IMR-90 (cell line): ENCODE data around the gene APOL5. TPM values are rescaled to one million over a fixed set of nuclear protein-coding genes. Genes with fewer than 3 reads are reported as not detected.

ENCODE experiments used
- ATAC-seq: fragments of 200-7000 bp; cut with Tn5 transposase; 2 replicates; pipeline ENCODE4 v1.9.1; 2020; ENCODE audit warnings: low read depth, mild to moderate bottlenecking, moderate library complexity
- BruUV-seq: library from RNA; stranded (reverse); fragments of 400-500 nt; replicated peaks from 2 replicates; lab custom pipeline; 2021; lab: Mats Ljungman, UMichigan
- CTCF ChIA-PET: fragments of 300-600 bp; formaldehyde crosslinking; extraction: SDS; loops from one replicate; lab custom pipeline; 2021; ENCODE audit warnings: antibody characterized with exemption; lab: Yijun Ruan, JAX
- POLR2A ChIA-PET: fragments of 300-600 bp; sonication (Branson Sonifier 250); formaldehyde crosslinking; loops from one replicate; lab custom pipeline; 2022; ENCODE audit warnings: antibody characterized with exemption; ENCODE audit not compliant: unreplicated experiment; lab: Charles Lee
- DNase-seq: peaks from one replicate; pipeline ENCODE4 v3.0.0; 2013
- H2AFZ ChIP-seq: replicated peaks from 2 replicates; pipeline ENCODE3; 2013; ENCODE audit warnings: low read length, mild to moderate bottlenecking; ENCODE audit not compliant: poor library complexity
- H2AK5ac ChIP-seq: 2 replicates; pipeline ENCODE4 v1.6.1; 2013; ENCODE audit warnings: low read depth, low read length, inconsistent platforms
- H2AK9ac ChIP-seq: replicated peaks from 2 replicates; pipeline ENCODE3; 2013; ENCODE audit warnings: mild to moderate bottlenecking, low read depth, low read length, moderate library complexity; ENCODE audit not compliant: poor library complexity
- H2BK120ac ChIP-seq: 2 replicates; pipeline ENCODE4 v1.6.1; 2013; ENCODE audit warnings: low read depth, low read length, inconsistent platforms
- H2BK15ac ChIP-seq: 3 replicates; pipeline ENCODE4 v1.6.1; 2013; ENCODE audit warnings: low read depth, low read length, inconsistent platforms
- H2BK20ac ChIP-seq: 2 replicates; pipeline ENCODE4 v1.6.1; 2013; ENCODE audit warnings: low read depth, mild to moderate bottlenecking, inconsistent platforms, low read length, moderate library complexity
- H2BK5ac ChIP-seq: 2 replicates; pipeline ENCODE4 v1.6.1; 2013; ENCODE audit warnings: mild to moderate bottlenecking, low read depth, low read length, inconsistent platforms; ENCODE audit not compliant: poor library complexity, severe bottlenecking
- H3K14ac ChIP-seq: replicated peaks from 2 replicates; pipeline ENCODE4 v1.6.1; 2013; ENCODE audit warnings: low read depth, low read length, inconsistent platforms
- H3K18ac ChIP-seq: 2 replicates; pipeline ENCODE4 v1.6.1; 2013; ENCODE audit warnings: low read depth, low read length, control low read depth
- H3K23ac ChIP-seq: 2 replicates; pipeline ENCODE4 v1.6.1; 2013; ENCODE audit warnings: low read depth, low read length, inconsistent platforms
- H3K27ac ChIP-seq: 2 replicates; pipeline ENCODE4 v1.5.1; 2013; ENCODE audit warnings: mild to moderate bottlenecking, control low read depth, low read length; ENCODE audit not compliant: insufficient read depth
- H3K27me3 ChIP-seq: 2 replicates; pipeline ENCODE4 v1.6.1; 2013; ENCODE audit warnings: low read length; ENCODE audit not compliant: control insufficient read depth, insufficient read depth
- H3K36me3 ChIP-seq: 2 replicates; pipeline ENCODE4 v1.6.1; 2013; ENCODE audit warnings: low read length, mixed read lengths; ENCODE audit not compliant: control insufficient read depth, insufficient read depth
- H3K4ac ChIP-seq: 2 replicates; pipeline ENCODE4 v1.6.1; 2013; ENCODE audit warnings: low read depth, low read length, inconsistent platforms
- H3K4me1 ChIP-seq: 2 replicates; pipeline ENCODE4 v1.6.1; 2013; ENCODE audit warnings: low read length, mixed read lengths; ENCODE audit not compliant: control insufficient read depth, insufficient read depth
- H3K4me2 ChIP-seq: 2 replicates; pipeline ENCODE4 v1.6.1; 2013; ENCODE audit warnings: low read depth, mild to moderate bottlenecking, control low read depth, low read length, moderate library complexity
- H3K4me3 ChIP-seq: 2 replicates; pipeline ENCODE4 v1.5.1; 2013; ENCODE audit warnings: low read depth, mild to moderate bottlenecking, control low read depth, low read length, moderate library complexity; ENCODE audit not compliant: insufficient read depth
- H3K56ac ChIP-seq: 2 replicates; pipeline ENCODE4 v1.6.1; 2013; ENCODE audit warnings: low read length, inconsistent platforms; ENCODE audit not compliant: insufficient read depth; ENCODE audit errors: extremely low read depth
- H3K79me1 ChIP-seq, 2 experiments: 2 replicates each; pipeline ENCODE4 v1.6.1; 2013; ENCODE audit warnings: low read length in 2 of 2, inconsistent platforms in 1 of 2, low read depth in 1 of 2
- H3K9ac ChIP-seq: 2 replicates; pipeline ENCODE4 v1.6.1; 2013; ENCODE audit warnings: low read depth, low read length, control low read depth
- H3K9me1 ChIP-seq: 2 replicates; pipeline ENCODE4 v1.6.1; 2013; ENCODE audit warnings: low read length, inconsistent platforms; ENCODE audit not compliant: insufficient read depth
- H3K9me3 ChIP-seq: 2 replicates; pipeline ENCODE4 v1.6.1; 2013; ENCODE audit warnings: low read length; ENCODE audit not compliant: control insufficient read depth, insufficient read depth
- H4K20me1 ChIP-seq: 2 replicates; pipeline ENCODE4 v1.6.1; 2013; ENCODE audit warnings: low read length, inconsistent platforms; ENCODE audit not compliant: insufficient read depth
- H4K5ac ChIP-seq: 2 replicates; pipeline ENCODE4 v1.6.1; 2013; ENCODE audit warnings: mild to moderate bottlenecking, low read depth, low read length, control low read depth
- H4K8ac ChIP-seq, 2 experiments: 2 replicates each; pipeline ENCODE4 v1.6.1; 2013; ENCODE audit warnings: low read depth in 2 of 2, low read length in 2 of 2, control low read depth in 1 of 2, inconsistent platforms in 1 of 2
- H4K91ac ChIP-seq: 2 replicates; pipeline ENCODE4 v1.6.1; 2013; ENCODE audit warnings: low read depth, low read length, inconsistent platforms; ENCODE audit not compliant: insufficient read depth
- BHLHE40 ChIP-seq: fragments of 150-350 bp; IDR thresholded peaks from 2 replicates; pipeline ENCODE4 v1.6.1; 2016; ENCODE audit warnings: mild to moderate bottlenecking, low read depth, low read length
- CEBPB ChIP-seq: IDR thresholded peaks from 2 replicates; pipeline ENCODE4 v1.6.1; 2012; ENCODE audit warnings: low read depth, low read length, improper control_type of control experiment
- CHD1 ChIP-seq: IDR thresholded peaks from 2 replicates; pipeline ENCODE4 v1.6.1; 2012; ENCODE audit warnings: low read depth, low read length, improper control_type of control experiment
- MAZ ChIP-seq: IDR thresholded peaks from 2 replicates; pipeline ENCODE4 v1.6.1; 2012; ENCODE audit warnings: low read depth, mild to moderate bottlenecking, low read length, improper control_type of control experiment, moderate library complexity, borderline replicate concordance
- MXI1 ChIP-seq: IDR thresholded peaks from 2 replicates; pipeline ENCODE4 v1.6.1; 2012; ENCODE audit warnings: low read depth, mild to moderate bottlenecking, low read length, moderate library complexity, borderline replicate concordance
- RAD21 ChIP-seq: IDR thresholded peaks from 2 replicates; pipeline ENCODE4 v1.6.1; 2012; ENCODE audit warnings: low read length, improper control_type of control experiment
- RFX5 ChIP-seq: IDR thresholded peaks from 2 replicates; pipeline ENCODE4 v1.8.0; 2012; ENCODE audit warnings: low read depth, mild to moderate bottlenecking, low read length, moderate library complexity
- SMC3 ChIP-seq: fragments of 150-350 bp; IDR thresholded peaks from 2 replicates; pipeline ENCODE4 v1.6.1; 2016; ENCODE audit warnings: low read depth, mild to moderate bottlenecking, antibody characterized with exemption, low read length, moderate library complexity
- dilution Hi-C: fragments of 300-500 bp; cut with HindIII; formaldehyde crosslinking; loops from one replicate; pipeline ENCODE4 v1.14.3; 2018; ENCODE audit warnings: low sequenced_read_pairs; ENCODE audit not compliant: unreplicated experiment
- in situ Hi-C: fragments of 300-500 bp; cut with MboI; formaldehyde crosslinking; loops from 3 replicates; pipeline ENCODE4 v1.14.3; 2019; ENCODE audit warnings: low sequenced_read_pairs, inconsistent platforms, mixed read lengths
- intact Hi-C: fragments of 100-400 bp; cut with micrococcal nuclease; formaldehyde crosslinking; loops from 2 replicates; pipeline ENCODE4 v1.10.0; 2022
- polyA plus RNA-seq, 3 experiments: library from polyadenylated mRNA; depleted of rRNA; stranded (reverse); fragments of >200 nt; gene quantifications; 2 replicates each; pipeline ENCODE4 v1.2.3, GENCODE V29; 2012; ENCODE audit warnings: low replicate concordance in 1 of 3
- total RNA-seq: library from RNA; depleted of rRNA; stranded (reverse); fragments of >200 nt; gene quantifications from 2 replicates; pipeline ENCODE4 v1.2.3, GENCODE V29; 2012

The APOL5 gene
- total and polyA plus RNA-seq, 2 of the 4 experiments (the other 2 are of a cell fraction) = 0.15 to 0.18 TPM

DNA sequence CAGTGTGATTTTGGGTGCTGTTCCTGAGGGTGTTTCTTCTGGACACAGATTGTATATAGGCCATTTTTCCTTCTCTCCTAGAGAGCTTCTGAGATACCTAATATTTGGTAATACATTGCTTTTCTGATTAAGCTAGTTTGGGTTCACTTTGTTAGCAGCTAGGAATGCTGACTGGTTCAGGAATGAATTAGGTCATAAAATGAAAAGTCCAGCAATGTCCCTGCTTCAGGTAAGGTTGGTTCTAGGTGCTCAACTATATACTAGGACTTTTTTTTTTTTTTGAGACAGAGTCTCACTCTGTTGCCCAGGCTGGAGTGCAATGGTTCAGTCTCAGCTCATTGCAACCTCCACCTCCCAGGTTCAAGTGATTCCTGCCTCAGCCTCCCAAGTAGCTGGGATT, 32.9 kb upstream of the APOL5 start:
- Histone ChIP-seq H2BK20ac (no peak overlapping the region), H2BK120ac (no peak overlapping the region), H3K79me1 (no peaks in the 10 kb centered on the region), H3K4me3 (no peak overlapping the region), H2AK9ac (no peak overlapping the region), H3K27me3 (no peaks in the 10 kb centered on the region), H3K23ac (0 out of 2 replicates have a peak overlapping the region, but pooled peaks have one; percentile 68), H3K9ac (no peak overlapping the region), H2BK5ac (no peak overlapping the region), H2AK5ac (no peak overlapping the region), H4K5ac (no peak overlapping the region), H4K8ac (no peak overlapping the region), H4K91ac (no peak overlapping the region), H2AFZ (peak overlapping the region; percentile 60), H4K20me1 (no peaks in the 10 kb centered on the region), H3K9me1 (no peaks in the 10 kb centered on the region; the same call in 1 of the 2 replicates), H3K4ac (no peak overlapping the region), H3K4me1 (no peaks in the 10 kb centered on the region; the same call in 1 of the 2 replicates), H3K18ac (no peak overlapping the region), H3K36me3 (no peaks in the 10 kb centered on the region), H2BK15ac (no peak overlapping the region; the same call in 2 of the 3 replicates), H3K27ac (no peak overlapping the region), H3K9me3 (peaks cover 3% of the 10 kb centered on the region; the same call in 1 of the 2 replicates), H3K14ac (no peak overlapping the region), H3K4me2 (no peak overlapping the region), H3K56ac (no peak overlapping the region)
- ATAC-seq (no peak), DNase-seq (no peak)
- in situ Hi-C loops (no loop called here), dilution Hi-C loops (no loop called here), intact Hi-C loops (loop anchor here (2.0 kb wide), 1 partner anchor 52 kb away; no protein-coding TSS in a partner anchor)
- ChIA-PET CTCF (interaction anchor here (0.6 to 1.7 kb wide), 5 partner anchors 42 to 440 kb away, joined by 3 to 8 read pairs (median 4); partner anchors contain the start of gene RBFOX2), POLR2A (interaction anchor here (0.6 kb wide), 1 partner anchor 333 kb away, joined by 3 read pairs; no protein-coding TSS in a partner anchor)
- TF ChIP-seq CEBPB (no peak), BHLHE40 (no peak), CHD1 (no peak), RAD21 (no peak), RFX5 (no peak), SMC3 (no peak), MAZ (no peak), MXI1 (no peak)
- BruUV-seq = no TSS peak
